Activated naive CD8-positive, alpha-beta T cell treated with anti-CD3 and anti-CD28 coated beads for 36 hours (primary cell): ENCODE data around the gene CHIC2. TPM values are rescaled to one million over a fixed set of nuclear protein-coding genes. Genes with fewer than 3 reads are reported as not detected.

Experiments
- DNase-seq: peaks from one replicate; pipeline ENCODE4 v3.0.0; 2021
- H3K27ac Mint-ChIP-seq: one replicate; pipeline ENCODE4 v1.8.0; 2022; ENCODE audit warnings: mild to moderate bottlenecking, moderate library complexity, mixed read lengths
- H3K27me3 Mint-ChIP-seq: one replicate; pipeline ENCODE4 v1.8.0; 2022; ENCODE audit warnings: mild to moderate bottlenecking, mixed read lengths
- H3K36me3 Mint-ChIP-seq: one replicate; pipeline ENCODE4 v1.8.0; 2021; ENCODE audit warnings: mild to moderate bottlenecking, mixed read lengths
- H3K4me1 Mint-ChIP-seq: one replicate; pipeline ENCODE4 v1.8.0; 2021; ENCODE audit warnings: mixed read lengths
- H3K4me3 Mint-ChIP-seq: one replicate; pipeline ENCODE4 v1.8.0; 2022; ENCODE audit warnings: mild to moderate bottlenecking, moderate library complexity, mixed read lengths
- H3K9me3 Mint-ChIP-seq: one replicate; pipeline ENCODE4 v1.8.0; 2022; ENCODE audit warnings: mixed read lengths
- total RNA-seq, 2 experiments: library from RNA; stranded (reverse); gene quantifications; one replicate each; pipeline ENCODE4 v1.2.3, GENCODE V29; 2021

CHIC2 gene
- total RNA-seq, 2 experiments from 2014 or later = 21.2 to 22.5 TPM

DNA sequence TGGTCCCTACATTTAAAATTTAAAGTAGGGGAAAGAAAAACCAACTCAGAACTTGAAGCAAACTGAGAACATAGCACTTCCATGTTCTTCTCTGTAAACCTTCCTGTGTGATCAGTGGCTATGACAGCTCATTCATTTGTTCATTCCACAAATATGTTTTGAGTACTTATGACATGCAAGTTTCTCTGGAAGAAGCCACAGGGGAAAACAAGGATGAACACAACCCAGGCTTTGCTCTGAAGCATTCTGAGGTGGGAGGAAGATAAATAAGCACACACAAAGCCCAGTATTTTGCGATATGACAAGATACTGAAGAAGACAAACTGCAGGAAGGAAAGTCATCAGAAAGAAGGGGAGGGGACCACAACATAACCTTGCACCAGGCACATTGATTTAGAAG, 96.4 kb downstream of the CHIC2 start:
- H3K9me3 Mint-ChIP-seq = peaks cover 3% of the 10 kb centered on the region
- H3K27me3 Mint-ChIP-seq = no peaks in the 10 kb centered on the region
- no peak overlapping the region for H3K4me3 Mint-ChIP-seq

DNA sequence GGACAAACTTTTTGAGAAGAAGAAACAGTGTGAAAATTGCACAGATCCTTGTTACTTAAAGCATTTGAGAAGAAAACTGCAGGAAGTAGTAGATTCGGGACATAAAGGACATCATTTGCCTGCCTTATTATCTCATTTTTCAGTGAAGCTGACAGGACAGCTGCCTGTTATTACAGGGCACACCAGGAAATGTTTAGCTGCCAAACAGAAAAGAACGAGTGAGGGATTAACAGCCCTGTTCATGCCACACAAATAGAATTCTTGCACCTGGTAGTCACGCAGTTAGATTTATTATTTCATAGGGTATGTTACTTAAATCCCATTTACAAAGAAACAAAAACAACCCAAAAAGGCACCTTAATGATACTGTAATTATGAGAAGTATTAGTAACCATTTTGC, 100.6 kb downstream of the CHIC2 start:
- Mint-ChIP-seq H3K4me3 (no peak overlapping the region), H3K4me1 (no peaks in the 10 kb centered on the region), H3K36me3 (no peaks in the 10 kb centered on the region), H3K9me3 (peaks cover 2% of the 10 kb centered on the region), H3K27me3 (no peaks in the 10 kb centered on the region), H3K27ac (no peak overlapping the region)
- no peak for DNase-seq

More for the DNA sequence above, 96.4 kb downstream of the CHIC2 start:
- Mint-ChIP-seq H3K4me1 (no peaks in the 10 kb centered on the region), H3K36me3 (peaks cover 4% of the 10 kb centered on the region), H3K27ac (no peak overlapping the region)
- no peak for DNase-seq

DNA sequence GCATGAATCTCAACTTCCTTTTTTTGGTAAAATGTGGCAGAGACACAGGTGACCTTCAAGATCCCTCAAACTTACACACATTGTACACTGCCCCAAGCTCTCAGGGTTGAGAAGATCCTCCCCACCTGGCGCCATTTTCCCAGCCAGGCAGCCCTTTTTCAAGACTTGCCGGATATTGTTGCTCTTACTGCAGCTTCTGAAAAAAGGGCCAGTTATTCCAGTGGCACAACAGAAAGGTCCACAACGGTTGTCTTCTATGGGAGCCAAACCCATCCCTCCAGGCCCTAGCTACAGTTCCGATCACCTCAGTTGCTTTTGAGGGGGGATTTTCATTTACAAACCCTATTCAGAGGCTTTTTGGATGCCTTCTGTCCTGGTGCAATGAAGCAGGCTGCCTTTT, 101.1 kb downstream of the CHIC2 start:
- no peak for DNase-seq
- no peaks in the 10 kb centered on the region for H3K4me1 Mint-ChIP-seq
- no peaks in the 10 kb centered on the region for H3K36me3 Mint-ChIP-seq
- H3K27me3 Mint-ChIP-seq = no peaks in the 10 kb centered on the region
- no peak overlapping the region for H3K4me3 Mint-ChIP-seq
- no peak overlapping the region for H3K27ac Mint-ChIP-seq
- H3K9me3 Mint-ChIP-seq = peaks cover 2% of the 10 kb centered on the region

DNA sequence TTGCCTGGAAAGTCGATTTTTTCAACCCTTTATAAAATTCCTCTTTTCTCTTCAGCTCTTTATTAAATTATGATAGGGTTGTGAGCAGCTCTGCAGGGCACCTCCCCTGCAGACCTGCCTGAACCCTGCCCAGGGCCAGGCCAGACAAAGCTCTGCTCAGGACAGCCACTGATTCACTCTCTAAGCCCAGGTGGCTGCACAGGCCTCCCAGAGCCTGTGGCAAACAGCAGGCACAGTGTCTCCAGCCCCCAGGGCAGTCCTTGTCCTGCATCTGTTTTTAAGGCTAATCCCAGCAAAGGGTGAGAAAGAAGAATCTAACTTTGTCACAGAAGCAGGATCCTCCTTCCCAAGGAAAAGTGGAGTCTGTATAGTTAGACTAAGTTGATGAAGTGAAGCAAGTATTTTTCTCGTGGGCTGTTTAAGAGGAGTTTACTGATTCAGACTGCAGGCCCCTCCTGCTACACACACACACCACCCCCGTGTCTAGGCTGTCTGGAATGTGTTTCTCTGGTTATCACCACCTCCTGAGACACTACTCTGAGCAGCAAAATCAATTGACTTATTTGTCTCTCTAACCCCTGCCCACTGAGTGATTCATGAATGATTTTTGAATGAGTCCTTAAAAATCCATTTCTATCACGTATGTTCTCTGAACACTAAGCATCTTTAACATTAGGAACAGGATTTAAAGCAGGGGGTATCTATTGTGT, 101.7 kb downstream of the CHIC2 start:
- no peak overlapping the region for H3K27ac Mint-ChIP-seq
- H3K4me3 Mint-ChIP-seq = no peak overlapping the region
- no peaks in the 10 kb centered on the region for H3K27me3 Mint-ChIP-seq
- DNase-seq = no peak
- no peaks in the 10 kb centered on the region for H3K9me3 Mint-ChIP-seq
- no peaks in the 10 kb centered on the region for H3K36me3 Mint-ChIP-seq
- H3K4me1 Mint-ChIP-seq = no peaks in the 10 kb centered on the region

DNA sequence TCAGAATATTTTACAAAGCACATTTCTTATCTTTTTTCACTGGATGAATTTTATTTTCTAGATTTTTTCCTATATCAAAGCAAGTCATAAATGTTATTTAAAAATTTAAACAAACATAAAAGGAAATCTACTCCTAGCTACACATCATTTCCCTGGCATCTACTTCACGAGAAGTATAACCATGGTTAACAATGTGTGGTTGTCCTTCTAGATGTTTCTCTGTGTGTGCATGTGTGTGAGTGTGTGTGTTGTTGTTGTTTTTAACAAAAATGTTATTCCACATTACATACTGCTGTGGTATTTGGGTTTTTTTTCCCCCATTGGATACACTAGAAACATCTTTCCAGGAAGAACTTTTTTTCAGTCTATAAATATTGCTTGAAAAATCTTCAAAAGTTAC, 103.1 kb downstream of the CHIC2 start:
- no peaks in the 10 kb centered on the region for H3K9me3 Mint-ChIP-seq
- no peak for DNase-seq
- no peak overlapping the region for H3K27ac Mint-ChIP-seq
- no peaks in the 10 kb centered on the region for H3K36me3 Mint-ChIP-seq
- H3K4me3 Mint-ChIP-seq = no peak overlapping the region
- no peaks in the 10 kb centered on the region for H3K27me3 Mint-ChIP-seq
- no peaks in the 10 kb centered on the region for H3K4me1 Mint-ChIP-seq

DNA sequence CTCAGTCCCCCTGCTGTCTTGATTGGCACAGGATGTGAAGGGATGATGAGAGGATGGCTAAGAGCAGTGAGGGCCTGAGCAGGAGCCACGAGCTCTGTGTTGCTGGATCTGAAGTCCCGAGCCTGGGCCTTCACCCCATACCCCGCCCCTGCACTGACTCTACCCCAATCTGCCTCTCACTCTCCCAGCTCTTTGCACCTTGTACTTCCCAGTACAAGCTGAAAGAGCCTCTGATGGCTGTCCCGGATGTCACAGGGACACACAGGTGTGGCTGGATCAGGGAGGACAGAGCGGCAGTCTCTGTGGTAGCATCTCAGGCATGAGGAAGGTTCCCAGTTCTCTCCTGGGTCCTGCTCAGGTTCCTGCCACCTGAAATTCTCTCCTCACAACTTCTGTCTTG, 103.6 kb downstream of the CHIC2 start:
- Mint-ChIP-seq H3K4me1 (no peaks in the 10 kb centered on the region), H3K36me3 (no peaks in the 10 kb centered on the region), H3K27me3 (no peaks in the 10 kb centered on the region), H3K4me3 (no peak overlapping the region), H3K27ac (no peak overlapping the region), H3K9me3 (no peaks in the 10 kb centered on the region)
- DNase-seq = no peak

Other genes with a start within 250 kb of the CHIC2 start
- not detected for gene GSX2, start 35.6 kb upstream of the CHIC2 start, total RNA-seq
- not detected for gene PDGFRA, start 164.7 kb upstream of the CHIC2 start, total RNA-seq